Superior temporal gyrus (tissue), 1 donor: ENCODE measurements around the gene ZNF385C.

Experiments used
- DNase-seq: peaks from one replicate; pipeline ENCODE4 v3.0.0-alpha.2; 2016; ENCODE audit errors: extremely low spot score

Gene ZNF385C

DNA sequence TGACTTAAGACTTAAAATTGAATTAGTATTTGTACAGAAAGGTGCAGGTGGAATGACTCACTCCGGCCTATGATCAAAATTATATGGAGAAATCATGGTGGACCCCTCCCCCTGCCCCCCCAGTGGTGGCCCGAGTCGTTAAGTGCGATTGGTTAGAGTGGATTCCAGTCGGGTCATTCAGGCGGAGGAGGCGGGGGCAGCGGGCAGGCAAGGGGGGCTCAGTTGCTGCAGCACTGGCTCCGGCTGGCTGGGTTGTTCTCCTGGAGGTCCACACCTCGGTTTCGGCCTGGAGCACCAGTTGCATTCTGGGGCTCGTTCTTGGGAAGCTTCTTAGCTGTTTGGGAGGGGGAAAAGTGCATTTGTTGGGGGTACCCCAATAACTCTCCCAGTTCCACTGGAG is 27.3 kb upstream of the ZNF385C start:
- no peak for DNase-seq

DNA sequence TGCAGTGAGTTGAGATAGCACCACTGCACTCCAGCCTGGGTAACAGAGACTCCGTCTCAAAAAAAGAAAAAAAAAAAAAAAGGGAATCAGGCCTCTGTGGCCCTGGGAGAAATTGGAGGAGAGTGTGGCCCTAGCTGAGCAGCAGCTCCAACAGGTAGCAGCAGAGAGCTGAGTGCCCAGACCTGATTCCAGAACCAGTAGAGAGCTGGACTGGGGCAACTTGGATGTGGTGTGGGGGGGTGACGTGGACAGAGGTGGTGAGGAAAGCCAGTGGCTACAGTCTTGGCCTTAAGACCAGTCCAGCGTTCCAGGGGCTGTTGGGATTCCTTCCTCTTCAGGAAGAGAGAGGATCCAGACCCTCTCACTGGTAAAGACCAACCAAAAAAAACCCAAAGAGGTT is 26.0 kb upstream of the ZNF385C start:
- no peak for DNase-seq

DNA sequence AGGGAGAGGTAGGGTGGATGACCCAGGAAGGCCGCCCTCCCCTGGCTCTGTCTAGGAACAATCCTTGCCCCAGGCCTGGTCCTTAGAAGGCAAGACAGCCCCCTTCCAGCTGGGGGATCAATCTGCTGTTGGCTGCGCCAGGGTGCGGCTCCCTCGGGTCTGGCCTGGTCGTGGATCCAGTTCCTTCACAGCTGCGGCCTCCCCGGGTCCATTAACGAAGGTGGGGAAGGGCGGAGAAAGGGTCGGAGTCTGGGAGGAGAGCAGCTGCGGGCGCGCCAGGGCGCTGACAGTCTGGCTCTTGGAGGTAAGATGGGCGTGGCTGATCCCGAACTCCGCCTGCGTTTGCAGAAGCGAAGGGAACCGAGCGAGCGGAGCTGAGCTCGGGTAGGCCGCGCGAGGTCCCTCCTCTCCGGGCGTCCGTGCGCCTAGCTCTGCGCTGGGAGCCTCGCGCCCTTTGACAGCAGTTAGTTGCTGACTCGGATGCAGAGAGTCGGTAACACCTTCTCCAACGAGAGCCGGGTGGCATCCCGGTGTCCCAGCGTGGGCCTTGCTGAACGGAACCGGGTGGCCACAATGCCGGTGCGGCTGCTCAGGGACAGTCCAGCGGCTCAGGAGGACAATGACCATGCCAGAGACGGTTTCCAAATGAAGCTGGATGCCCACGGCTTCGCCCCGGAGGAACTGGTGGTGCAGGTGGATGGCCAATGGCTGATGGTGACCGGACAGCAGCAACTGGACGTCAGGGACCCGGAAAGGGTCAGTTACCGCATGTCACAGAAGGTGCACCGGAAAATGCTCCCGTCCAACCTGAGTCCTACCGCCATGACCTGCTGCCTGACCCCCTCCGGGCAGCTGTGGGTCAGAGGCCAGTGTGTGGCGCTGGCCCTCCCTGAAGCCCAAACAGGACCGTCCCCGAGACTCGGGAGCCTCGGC is 24.4 kb upstream of the ZNF385C start, which contains the start of gene HSPB9:
Gene HSPB9 (plus strand): TSS at position 434 of the 933 bp plus-strand sequence. CDS start 47 bp downstream, at position 481.
- DNase-seq = no peak

DNA sequence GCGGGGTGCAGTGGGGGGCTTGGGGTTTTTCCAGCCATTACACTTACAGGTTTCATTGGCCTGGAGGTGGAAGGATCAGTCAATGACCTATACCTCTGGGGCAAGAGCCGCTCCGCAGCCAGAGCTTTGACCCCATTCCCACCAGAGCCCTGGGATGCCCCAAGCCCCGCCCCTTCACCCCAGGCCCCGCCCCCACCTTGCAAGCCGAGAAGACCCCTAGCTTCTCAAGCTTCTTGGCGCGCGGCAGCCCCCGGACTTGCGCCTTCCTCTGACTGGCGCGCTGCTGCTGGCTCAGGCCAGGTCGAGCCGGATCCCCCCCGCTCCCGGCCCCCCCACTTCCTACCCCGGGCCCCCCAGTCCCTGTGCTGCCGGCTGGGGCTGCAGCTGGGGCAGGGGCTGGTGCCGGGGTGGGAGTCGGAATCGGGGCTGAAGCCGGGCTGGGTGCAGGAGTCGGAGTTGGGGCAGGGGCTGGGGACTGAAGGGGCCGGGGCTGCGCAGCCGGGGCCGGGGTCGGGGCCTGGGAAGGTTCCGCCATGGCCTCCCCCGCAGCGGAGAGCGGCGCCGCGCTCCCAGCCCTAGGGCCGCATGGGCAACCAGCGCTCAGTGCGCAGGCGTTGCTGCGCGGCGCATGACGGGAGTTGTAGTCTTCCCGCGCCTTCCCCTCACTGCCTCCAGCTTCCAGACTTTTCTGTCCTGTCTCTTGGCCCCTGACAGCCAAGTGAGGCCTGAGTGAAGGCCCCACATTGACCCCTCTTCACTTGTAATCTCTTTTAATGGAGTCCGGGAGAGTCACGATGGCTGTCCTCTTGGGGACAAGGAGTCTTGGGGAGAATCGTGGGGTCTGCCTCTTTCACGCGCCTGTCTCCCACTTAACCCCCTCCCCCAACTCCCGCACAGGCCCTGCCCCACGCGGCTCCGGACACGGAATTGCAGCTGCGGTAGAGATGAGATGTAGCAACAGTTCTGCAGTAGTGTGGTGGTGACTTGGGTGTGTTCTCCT is 22.8 kb upstream of the ZNF385C start, which contains the start of gene KAT2A:
Gene KAT2A (minus strand): TSS at position 598 of the 1,000 bp plus-strand sequence. CDS start 63 bp downstream, at position 535.
- peak; percentile 94 for DNase-seq

DNA sequence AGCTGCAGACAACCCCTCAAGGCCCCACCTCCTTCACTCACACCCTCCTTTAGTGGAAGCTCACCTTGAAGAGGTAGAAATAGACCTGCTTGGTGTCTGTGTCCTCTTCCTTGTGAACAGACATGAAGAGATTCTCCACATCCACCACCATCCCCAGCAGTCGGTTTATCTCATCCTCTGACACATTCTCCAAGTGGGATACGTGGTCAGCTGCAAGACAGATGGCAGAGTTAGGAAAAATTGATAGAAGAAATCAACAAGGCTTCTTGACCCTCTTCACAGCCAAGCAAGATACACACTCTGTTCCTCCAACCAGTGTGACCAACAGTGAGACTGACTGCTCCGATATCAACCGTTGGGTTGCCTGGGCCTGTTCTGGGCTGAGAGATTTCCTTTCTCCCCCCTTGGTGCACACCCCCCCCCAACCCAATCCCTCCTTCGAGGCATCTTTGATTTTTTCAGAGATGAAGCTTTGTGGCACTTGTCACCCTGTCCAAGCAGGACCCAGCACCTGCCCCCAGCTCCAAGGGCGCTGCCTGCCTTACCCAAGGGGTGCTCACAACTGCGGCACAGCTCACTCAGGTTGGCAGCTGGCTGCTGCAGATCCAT is 22.0 kb upstream of the ZNF385C start:
- no peak for DNase-seq

DNA sequence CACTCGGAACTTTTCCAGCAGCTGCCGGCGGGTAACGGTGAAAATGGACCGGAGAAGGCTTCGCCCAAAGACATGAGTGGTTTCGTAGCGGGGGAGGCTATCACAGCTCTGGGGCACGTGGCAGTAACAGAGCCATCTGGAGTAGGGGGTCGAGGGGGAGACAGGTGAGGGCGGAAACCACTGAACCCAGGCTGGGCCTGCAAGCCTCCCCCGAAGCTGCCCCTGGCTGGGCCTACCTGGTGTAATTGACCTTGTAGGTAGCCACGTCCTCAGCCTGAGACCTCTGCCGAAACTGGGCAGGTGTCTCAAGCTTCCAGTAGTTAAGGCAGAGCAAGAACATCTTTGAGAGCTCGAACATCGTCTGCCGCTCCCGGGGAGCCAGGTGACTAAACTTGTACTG is 21.0 kb upstream of the ZNF385C start:
- no peak for DNase-seq

DNA sequence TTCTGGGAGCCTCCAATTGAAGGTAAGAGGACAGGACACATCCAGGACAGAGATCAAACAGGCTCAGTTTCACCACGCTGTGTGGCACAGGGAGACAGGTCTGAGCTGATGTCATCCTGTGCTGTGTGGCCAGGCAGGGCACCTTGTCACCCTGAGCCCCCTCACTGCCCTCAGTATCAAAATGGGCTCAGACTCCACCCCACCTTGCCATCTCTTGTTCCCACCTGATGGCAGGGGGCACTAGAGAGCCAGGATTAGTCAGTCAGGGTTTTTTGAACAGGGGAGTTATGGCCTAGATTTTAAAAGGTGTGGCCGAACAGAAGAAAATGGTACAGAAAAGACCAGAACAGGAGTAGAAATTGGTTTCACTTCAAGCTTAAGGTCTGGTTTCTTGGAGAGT is 20.3 kb upstream of the ZNF385C start:
- no peak for DNase-seq

DNA sequence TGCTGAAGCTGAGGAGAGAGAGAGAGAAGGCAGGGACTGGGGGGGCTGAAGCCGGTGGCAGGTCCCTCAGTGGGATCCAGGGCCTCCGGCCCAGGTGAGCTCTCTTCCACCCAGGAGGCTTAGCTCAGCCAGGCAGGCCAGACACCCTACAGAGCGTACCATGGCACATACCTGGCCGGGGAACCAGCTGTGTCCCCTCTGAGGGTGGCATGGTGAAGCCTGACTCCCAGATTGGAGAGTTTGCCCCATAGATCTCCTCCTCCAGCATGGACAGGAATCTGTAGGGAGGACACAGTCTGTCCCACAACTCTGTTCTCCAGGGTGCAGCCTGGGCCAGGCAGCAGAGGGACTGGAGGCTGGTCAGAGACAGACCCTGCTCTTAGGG is 19.8 kb upstream of the ZNF385C start:
- DNase-seq = no peak

DNA sequence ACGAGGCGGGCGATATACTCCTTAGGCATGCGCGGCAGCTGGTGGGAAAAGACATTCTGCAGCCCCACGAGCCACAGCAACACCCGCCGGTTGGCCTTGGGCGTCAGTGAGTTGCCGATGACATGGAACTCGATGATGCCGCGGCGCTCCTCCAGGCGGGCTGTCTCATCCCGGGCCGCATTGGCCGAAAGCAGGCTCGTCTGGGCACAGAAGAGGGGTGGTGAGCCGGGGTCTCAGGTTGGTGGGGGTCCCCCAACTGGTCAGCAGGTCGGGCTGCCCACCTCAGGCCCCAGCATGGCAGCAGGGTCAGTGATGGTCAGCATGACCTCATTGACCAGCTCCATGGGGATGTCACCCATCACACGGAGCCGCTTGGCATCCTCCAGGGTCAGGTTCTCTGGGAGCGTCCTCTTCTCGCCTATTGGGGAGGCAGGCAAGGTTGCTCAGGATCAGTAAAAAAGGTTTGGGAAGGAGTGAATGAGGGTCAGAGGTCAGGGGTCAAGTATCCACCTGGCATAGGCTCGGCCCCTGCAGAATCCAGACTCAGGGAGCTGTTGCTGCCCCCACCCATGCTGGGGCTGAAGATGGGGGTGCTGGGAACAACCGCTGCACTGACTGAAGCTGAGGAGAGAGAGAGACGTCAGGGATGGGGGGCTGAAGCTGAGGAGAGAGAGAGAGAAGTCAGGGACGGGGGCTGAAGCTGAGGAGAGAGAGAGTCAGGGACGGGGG is 19.3 kb upstream of the ZNF385C start:
- DNase-seq = no peak

DNA sequence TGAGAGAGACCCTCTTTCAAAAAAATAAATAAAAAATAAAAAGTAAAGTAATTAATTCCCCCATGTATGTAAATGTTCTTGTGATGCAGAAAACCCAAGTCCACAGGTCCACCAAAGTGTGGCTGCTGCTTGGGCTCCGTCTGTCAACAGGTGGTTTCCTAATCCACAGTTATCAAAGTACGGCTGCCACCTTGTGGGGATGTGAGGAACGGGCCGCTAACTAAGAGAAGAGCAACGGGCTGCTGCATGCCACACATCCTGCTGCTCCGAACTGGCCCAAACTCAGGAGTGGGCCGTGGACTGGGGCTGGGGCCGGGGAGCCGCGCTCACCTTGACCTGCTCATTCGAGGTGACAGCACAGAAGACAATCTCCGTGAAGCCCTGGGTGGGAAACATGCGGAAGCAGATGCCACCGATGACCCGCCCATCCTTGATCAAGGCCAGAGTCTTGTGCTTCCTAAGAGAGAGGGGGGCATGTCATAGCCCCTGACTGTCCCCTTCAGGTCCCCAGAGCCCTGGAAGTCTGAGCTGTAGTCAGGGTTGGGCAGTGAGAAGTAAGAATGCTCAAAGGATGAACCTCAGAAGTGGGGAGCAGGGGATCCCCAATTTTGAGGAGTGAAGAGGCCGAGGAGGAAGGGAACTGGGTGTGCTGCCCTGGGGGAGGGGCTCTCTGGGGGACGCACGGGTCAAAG is 18.6 kb upstream of the ZNF385C start:
- DNase-seq = peak; percentile 91

DNA sequence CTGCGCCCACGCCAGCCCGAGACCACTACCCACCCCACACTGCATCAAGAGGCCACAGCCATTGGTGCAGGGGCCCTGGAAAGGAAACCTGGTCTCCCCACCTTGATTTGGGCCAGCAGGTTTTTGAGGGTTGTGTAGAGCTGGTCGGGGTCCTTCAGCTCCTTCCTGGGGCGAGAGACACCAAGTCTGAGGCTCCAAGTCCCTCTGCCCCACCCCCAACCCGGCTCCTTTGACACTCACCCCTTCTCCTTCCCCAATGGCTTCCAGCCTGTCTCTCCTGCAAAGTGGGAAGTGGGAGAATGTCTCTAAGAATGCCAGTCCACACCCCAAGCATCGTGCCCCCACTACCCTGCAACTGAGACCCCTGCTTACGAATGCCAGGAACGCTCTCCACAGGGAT is 15.8 kb upstream of the ZNF385C start:
- no peak for DNase-seq

DNA sequence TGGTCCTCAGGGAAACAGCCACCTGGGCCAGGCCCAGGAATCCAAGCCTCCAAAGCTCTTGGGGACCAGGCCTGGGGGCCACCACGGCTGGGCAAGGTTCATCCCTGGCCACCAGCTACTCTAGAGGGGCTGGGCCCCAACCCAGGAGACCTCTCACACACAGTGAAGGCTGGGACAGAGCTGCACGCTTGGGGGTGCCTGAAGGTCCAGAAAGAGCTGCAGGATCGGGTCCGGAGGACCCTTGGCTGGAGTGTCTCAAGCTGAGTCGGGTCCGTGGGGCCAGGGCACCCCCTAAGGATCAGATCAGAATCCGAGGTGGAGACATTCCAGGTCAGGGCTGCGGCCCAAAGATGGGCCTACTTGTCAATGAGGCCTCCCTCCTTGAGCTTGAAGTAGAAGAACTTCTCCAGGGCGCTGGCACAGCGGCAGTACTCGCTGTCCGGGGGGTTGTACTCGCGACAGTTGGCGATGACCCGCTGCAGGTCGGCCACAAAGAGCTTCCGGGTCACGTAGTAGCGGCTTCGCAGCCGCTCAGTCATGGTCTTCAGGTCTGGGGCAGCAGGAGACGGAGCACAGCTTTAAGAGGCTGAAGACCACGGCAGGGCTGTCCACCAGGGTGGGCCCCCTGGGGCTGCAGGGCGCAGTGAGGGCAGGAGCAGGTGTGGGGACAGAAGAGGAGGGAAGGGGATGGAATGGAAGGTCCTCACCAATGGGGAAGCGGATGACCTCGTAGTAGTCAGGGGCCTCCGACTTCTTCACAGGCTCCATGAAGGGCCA is 15.2 kb upstream of the ZNF385C start:
- DNase-seq = no peak

DNA sequence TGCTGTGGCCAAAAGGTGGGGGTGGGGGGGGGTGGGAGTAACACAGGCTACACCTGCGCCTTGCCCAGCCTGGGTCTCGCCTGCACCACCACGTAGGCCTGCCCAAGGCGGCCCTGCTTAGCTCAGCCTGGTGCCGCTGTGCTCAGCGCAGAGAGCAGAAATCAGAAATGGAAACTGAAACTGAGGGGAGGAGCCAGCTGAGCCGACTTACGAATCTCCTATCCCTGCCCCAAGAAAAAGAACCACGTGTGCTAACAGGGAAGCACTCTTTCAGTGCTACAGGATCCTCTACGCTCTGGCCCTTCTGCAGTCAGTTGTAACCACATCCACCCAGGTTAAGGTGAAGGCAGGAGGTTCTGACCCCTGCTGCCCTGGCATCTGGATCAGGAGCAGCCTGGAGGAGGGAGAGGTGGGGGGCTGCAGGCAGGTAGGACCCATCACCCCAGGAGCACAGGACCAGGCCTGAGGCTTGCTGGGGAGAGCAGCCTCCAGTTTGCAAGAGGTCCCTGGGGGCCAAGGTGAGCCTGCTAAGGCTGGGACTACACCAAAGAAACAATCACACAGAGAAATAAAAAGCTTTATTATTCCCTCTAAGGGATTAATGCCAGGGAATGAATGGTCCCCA is 14.4 kb upstream of the ZNF385C start, which contains the start of gene DHX58:
Gene DHX58 (minus strand): TSS at position 163 of the 625 bp plus-strand sequence. CDS start 822 bp downstream, outside the sequence.
- DNase-seq = peak; percentile 84

DNA sequence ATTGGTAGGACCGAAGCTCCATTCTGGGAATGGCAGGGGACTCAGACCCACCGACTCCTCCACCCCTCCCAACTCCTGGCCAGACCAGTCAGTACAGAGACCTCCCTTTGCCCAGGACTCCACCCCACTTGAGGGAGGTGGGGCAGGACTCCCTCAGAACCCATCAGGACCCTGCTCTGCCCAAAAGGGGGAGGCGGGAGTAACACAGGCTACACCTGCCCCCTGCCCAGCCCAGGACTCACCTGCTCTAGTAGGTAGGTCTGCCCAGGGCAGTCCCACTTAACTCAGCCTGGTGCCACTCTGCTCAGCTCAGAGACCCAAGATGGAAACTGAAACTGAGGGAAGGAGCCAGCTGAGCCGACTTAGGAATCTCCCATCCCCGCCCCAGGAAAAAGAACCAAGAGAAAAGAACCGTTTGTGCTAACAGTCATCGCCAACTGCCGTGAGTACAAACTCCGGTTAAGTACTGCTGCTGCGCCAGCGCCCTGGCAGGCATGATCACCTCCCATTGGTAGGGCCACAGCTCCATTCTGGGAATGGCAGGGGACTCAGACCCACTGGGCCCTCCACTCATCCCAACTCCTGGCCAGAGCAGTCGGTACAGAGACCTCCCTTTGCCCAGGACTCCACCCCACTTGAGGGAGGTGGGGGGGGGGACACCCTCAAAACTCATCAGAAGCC is 13.7 kb upstream of the ZNF385C start:
- peak; percentile 53 for DNase-seq

DNA sequence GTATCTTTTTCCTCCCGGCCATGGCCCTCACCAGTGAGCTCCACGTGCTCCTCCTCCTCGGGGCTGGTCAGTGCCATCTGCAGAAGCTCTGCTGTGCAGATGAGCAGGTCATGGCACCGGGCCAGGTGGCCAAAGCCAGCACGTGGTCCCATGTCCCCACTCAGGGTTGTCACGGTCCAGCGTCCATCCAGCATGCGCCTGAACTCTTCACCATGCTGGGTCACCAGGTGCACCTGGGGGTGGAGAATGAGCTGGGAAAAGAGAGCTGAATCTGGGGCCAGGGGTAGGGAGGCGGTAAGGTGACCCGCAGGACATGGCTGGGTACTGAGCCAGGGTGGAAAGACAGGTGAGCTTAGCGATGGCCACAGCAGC is 13.0 kb upstream of the ZNF385C start:
- no peak for DNase-seq

DNA sequence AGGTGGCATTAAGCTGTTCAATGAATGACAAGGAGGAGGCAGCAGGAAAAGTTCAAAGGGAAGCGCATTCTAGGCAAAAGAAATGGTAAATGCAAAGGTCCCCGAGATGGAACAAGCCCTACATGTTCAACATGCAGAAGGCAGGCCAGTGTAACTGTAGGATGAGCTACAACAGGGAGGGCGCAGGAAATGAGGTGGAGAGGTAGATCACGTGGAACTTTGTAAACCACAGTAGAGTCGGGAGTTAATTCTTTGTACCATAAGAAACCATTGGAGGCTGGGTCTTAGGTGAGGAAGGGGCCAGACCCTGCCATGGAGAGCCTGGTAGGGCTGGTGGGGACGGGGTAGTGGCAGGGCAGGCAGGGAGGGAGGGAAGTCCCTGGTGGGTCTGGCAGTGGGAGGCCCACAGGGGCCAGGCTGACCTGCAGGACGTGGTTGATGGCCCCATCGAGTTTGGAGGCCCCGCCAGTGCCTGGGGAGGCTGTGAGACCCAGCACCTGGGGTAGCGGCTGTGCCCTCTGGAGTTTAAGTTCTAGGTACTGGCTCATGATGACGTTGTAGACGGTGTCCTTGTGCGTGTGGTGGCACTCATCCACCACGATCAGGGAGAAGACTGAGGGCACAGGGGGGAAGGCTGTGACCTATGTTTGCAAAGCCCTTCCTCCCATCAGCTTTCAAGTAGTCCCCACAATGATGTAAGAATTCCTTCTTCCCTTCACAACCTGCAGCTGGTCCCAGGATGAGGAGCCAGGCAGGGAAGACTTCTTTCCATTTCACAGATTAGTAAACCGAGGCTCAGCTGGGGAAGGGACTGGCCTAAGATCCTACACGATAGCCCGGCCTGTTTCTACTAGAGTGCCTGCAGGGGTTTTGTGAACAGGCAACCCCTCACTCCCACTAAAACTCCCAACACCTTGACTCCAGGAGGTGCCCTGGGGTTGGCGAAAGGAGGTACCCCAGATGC is 12.3 kb upstream of the ZNF385C start:
- DNase-seq = no peak

DNA sequence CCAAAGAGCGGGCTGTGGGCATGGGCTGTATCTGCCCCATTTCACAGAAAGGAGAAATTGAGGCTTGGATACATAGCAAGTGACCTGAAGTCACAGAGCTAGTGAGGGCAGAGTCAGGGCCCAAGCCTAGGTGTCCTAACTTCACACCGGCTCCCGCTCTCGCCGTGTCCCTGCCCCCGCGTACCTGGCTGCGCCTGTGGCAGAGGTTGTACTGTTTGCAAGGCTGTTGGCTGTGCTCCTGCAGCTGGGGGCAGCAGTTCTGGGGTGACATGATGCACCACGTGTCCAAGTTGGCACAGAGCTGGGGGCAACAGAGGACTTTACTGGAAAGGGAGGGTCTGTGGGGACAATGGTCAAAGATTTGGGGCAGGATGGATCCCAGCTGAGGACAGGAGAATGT is 10.8 kb upstream of the ZNF385C start:
- no peak for DNase-seq
